ENCODE data around the gene ADARB2.

- TF ChIP-seq CTCF (conservative IDR thresholded peaks at IDR 0.05 in 1 of 2, IDR thresholded peaks at IDR 0.05 in 1 of 2; ENCODE audit: low read depth in 1 of 2, low read length in 2 of 2) (no peak), EZH2 (IDR thresholded peaks at IDR 0.05; ENCODE audit: low read length, missing control alignments) (no peak)
Observed at GRCh38 chr10:1241322-1241890, 495.9 kb downstream of the ADARB2 start.
